Testis (tissue), 2 donors: Measurements from ENCODE around the gene GABBR2.

Experiments used
- POLR2A ChIP-seq: fragments of 450-650 bp; IDR thresholded peaks from one replicate; pipeline ENCODE4 v1.6.1; 2017; ENCODE audit warnings: antibody characterized with exemption, mild to moderate bottlenecking, moderate library complexity
- TF ChIP-seq, protein P1 (sequence below), 3 experiments: fragments of 450-650 bp in 2 of 3; fragments of 200-600 bp in 1 of 3; sonication (generic) in 1 of 3; IDR thresholded peaks; one replicate each; pipeline ENCODE4 v1.5.1; 2016 to 2019; ENCODE audit warnings: antibody characterized with exemption in 3 of 3, mild to moderate bottlenecking in 2 of 3, moderate library complexity in 1 of 3

DNA sequence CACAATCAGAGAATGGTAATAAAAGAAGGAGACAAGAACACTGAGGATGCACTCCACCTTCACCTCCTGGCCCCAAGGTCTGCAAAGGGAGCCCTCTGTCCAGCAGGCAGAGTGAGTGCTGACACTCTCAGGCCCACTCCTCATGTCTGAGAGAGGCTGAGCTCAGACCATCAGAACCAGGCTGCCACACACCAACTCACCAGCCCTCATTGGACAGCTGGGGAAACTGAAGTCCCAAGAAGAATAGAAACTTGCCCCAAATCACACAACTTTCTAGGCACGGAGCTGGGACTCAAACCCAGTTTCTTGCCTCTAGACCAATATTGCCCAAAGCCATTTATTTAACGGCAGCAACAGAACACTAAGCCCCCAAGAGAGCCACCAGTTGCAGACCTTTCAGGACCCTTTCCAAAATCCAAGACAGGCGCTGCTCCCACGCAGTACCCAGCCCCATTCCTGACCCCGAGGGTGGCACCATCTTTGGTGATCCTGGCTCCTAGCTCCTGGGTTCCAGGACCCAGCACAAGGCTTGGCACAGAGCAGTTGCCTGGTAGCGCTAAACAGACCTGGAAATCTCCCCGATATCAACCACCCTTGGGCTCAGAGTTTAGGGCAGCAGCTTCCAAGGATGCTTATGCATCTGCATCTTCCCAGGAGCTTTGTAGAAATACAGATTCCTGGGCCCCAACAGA, 192.4 kb downstream of the GABBR2 start:
- TF ChIP-seq, protein P1, sequence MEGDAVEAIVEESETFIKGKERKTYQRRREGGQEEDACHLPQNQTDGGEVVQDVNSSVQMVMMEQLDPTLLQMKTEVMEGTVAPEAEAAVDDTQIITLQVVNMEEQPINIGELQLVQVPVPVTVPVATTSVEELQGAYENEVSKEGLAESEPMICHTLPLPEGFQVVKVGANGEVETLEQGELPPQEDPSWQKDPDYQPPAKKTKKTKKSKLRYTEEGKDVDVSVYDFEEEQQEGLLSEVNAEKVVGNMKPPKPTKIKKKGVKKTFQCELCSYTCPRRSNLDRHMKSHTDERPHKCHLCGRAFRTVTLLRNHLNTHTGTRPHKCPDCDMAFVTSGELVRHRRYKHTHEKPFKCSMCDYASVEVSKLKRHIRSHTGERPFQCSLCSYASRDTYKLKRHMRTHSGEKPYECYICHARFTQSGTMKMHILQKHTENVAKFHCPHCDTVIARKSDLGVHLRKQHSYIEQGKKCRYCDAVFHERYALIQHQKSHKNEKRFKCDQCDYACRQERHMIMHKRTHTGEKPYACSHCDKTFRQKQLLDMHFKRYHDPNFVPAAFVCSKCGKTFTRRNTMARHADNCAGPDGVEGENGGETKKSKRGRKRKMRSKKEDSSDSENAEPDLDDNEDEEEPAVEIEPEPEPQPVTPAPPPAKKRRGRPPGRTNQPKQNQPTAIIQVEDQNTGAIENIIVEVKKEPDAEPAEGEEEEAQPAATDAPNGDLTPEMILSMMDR (IDR thresholded peaks at IDR 0.05) = no peak
- TF ChIP-seq POLR2A = no peak
